Activated CD4-positive, alpha-beta T cell treated with anti-CD3 and anti-CD28 coated beads, Interleukin-10, Interleukin-2, amounts not matched to agents 100 ng/mL and 50 ng/mL, durations not matched to agents 16 hours and 8 hours (primary cell): ENCODE data around the gene SLC5A5.
A peak's percentile ranks its signal among the peaks of the same experiment; 100 is the strongest.

ENCODE experiments used
- DNase-seq: peaks from one replicate; pipeline ENCODE4 v3.0.0-alpha.2; 2020

SLC5A5 gene

DNA sequence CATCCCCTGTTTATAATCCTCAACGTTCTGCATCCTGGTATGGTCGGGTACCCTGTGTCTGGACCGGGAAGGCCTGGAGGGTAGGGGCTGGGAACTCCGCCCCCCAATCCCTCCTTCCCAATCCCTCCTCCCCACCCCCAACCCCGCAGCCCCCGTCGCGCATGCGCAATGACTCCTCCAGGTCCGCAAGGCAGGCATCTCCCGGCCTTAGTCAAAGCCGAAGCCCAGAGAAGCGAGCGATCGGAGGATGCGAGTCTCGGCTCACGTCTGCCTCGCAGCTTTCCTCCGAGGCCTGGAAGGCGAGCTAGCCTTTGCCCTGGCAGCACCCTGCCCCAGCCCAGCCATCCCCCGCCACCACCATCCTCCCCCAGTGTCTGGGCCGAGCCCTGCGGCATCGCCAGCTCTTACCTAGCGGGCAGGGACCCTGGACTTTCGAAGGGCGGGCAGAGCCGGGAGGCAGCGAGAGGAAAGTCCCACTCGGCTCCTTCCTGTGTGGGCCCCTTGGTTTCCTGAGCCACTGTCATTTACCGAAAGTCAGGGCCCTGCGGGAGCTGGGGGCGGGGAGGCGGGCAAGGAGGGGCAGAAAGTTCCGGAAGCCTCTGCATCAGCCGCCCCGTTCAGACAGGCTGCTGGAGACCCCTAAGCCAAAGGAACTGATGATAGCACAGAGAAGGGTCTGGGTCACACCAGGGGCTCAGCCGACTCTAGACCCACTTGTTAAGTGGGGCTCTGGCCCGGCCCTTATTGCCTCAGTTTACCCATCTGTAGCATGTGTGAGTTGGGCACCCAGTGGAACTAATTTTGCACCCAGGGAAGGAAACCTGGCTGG, 24.0 kb upstream of the SLC5A5 start, which contains the start of gene JAK3:
TSS of gene JAK3 (minus strand) at position 445 of the 829 bp plus-strand sequence. CDS start 3,565 bp downstream, outside the sequence.
- DNase-seq, result peak; percentile 95

GRCh38 chr19:17848595-17849292, 23.0 kb upstream of the SLC5A5 start:
- no peak for DNase-seq

- DNase-seq, result no peak
Measured at GRCh38 chr19:17854061-17854460, 17.7 kb upstream of the SLC5A5 start.

DNA sequence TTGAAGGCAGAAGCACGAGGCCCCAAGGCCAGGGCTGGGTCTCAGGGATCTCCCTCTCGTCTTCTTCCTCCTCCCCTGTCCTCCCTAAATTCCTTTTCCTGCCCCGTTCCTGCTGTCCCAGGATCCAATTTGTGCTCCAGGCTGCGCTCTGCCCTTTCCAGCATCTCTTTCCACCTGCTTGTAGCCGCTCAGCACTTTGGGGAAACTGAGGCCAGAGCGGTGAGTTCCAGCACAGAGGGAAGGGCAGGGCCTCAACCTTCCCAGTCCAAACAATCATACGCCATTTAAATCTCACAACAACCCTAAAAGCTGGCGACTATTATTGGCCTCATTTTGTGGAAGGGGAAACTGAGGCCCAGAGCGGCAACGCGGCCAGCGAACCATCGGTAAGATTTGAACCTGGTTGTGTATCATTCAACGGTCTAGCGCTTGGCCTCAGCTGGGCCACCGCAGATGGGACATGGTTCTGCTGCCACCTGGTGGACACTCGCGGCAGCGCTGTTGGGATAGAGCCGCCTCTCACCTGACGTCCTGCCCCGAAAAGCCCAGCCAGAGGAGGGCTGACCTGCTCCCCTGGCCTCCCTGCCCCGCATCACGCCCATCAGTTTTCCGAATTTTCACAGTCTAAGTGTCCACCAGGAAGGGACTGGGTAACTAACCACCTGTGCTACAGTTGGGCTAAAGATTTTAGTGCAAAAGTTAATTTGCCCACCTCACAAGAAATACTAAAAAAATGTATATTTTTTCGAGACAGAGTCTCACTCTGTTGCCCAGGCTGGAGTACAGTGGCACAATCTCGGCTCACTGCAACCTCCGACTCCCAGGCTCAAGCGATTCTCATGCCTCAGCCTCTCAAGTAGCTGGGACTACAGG, 16.2 kb upstream of the SLC5A5 start:
- DNase-seq, result peak; percentile 92

DNA sequence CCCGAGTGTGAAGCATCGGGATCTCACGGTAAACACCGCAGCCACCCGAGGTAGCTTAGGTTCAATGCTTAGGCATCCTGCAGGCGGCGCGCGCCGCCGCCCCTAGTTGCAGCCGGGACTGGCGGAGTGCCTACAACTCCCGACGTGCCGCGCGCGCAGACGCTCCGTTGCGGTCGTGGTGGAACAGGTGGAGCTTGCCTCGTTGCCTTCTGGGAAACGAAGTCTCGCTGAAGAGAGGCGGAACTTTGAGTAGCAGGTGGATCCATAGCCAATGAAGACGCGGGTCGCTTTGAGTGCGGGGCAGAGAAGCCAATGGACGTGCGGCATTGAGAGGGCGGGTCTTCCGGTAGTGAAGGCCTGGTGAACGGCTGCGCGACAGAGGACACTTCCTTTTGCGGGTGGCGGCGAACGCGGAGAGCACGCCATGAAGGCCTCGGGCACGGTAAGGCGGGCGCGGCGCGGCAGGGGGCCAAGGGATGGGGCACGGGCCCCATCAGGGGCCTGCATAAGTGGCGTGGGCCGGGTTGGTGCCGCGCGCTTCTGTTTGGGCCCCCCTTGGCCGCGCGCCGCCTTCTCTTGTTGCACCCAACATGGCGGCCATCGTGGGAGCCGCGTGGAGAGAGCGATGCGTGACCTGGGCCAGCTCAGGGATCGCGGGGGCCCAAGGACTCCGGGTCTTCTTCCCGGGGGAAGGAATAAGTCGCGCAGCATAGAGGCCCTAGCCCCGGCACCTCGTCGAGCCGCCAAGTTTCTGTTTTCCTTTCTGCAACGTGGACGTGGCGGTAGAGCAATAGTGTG, 12.0 kb upstream of the SLC5A5 start, which contains the start of gene RPL18A:
TSS of gene RPL18A (plus strand) at position 378 of the 798 bp plus-strand sequence. CDS start at position 425, 47 bp downstream.
- DNase-seq, result peak; percentile 100

- DNase-seq, result peak; percentile 18
Measured at GRCh38 chr19:17860331-17860992, 11.3 kb upstream of the SLC5A5 start.

DNA sequence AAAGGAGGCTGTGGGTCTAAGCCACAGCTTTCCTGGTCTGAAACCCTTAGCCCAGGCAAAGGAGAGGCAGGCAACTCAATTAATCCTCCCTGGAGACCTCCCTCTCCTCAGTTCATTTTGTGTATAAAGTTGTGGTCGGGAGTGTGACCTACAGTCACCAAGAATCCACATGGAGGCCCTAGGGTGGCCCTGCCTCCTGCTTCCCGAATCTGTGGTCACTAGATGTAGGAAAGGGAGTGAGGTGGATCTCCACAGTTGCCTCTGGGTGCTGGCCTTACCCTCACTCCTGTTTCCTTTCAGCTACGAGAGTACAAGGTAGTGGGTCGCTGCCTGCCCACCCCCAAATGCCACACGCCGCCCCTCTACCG, 10.8 kb upstream of the SLC5A5 start:
- DNase-seq, result no peak

- no peak for DNase-seq
Measured at GRCh38 chr19:17861542-17862402, 10.0 kb upstream of the SLC5A5 start.

DNA sequence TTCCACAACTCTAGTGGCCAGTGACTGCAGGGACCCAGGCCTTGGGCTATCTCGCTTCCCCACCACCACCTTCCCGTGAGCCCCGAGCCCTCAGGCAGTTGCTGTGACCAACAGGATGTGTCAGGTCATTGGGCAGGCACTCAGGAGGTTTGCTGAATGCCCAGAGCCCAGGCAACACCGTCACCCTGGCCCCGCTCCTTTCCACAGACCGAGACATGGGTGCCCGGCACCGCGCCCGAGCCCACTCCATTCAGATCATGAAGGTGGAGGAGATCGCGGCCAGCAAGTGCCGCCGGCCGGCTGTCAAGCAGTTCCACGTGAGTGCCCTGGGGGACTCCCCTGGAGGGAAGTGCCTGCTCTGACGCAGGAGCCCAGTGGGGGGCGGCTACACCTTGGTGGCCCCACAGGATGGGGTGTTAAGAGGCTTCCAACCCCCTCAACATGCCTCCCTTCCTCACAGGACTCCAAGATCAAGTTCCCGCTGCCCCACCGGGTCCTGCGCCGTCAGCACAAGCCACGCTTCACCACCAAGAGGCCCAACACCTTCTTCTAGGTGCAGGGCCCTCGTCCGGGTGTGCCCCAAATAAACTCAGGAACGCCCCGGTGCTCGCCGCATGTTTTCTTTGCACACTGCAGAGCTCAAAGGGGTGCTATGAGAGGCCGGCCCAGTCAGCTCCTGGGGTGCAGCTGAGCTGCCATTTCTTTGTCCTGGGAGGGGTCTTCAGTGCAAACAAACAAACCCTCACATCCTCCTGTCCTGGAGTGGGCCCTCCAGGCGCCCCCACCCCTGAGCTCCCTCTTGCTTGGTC, 8.8 kb upstream of the SLC5A5 start:
- no peak for DNase-seq

DNA sequence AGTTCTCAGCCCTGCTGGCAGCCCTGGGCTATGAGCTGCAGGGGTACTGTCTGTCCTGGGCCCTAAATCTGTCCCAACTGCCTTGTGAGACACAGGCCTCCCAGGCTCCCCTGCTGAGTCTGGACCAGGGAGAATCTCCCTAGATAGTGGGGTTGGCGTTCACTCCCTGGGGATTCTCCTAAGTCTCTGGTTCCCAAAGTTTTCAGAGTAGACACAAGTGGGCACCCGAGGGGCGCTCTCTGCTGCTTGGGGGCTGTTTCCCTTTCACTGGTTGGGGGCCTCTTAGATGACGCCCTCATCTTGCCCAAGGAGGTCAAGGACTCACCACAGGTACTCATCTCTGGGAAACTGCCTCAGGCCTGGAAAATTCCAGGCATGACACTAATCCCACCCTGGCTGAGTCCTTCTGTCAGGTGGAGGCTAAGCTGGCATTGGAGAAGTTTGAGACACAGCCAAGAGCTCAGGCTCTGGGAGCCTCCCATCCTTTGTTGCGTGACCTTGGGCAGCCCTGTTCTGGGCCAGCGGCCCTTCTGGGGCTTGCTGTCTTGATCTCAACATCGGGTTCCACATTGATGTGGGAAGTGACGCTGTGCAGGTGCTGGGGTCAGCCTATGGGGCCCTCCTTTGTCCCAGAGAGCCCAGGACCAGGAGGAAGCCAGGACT, 8.1 kb upstream of the SLC5A5 start:
- no peak for DNase-seq

- DNase-seq, result peak; percentile 51
Measured at GRCh38 chr19:17865364-17866311, 6.1 kb upstream of the SLC5A5 start.

DNA sequence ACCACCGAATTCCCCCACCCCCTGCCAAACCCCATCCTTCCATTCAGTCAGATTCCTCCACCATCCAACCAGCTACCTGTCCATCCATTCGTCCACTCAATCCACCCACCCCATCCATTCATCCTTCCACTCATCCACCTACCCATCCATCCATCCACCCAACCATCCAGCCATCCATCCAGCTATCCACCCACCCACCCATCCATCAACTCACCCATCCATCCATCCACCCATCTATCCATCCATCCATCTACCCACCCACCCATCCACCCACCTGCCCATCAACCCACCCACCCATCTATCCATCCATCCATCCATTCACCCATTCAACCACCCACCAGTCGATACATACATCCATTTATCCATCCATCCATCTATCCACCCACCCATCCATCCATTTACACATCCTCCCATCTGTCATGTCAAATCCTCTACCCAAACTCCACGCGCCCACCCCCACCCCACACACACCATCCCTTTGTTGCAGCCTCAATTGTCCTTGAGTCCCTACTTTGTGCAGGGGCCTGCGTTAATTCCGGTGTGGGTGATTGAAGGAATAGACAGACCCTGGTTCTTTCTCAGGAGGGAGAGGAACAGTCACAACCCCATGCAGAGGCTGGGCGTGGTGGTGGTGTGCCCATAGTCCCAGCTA, 5.3 kb upstream of the SLC5A5 start:
- no peak for DNase-seq

DNA sequence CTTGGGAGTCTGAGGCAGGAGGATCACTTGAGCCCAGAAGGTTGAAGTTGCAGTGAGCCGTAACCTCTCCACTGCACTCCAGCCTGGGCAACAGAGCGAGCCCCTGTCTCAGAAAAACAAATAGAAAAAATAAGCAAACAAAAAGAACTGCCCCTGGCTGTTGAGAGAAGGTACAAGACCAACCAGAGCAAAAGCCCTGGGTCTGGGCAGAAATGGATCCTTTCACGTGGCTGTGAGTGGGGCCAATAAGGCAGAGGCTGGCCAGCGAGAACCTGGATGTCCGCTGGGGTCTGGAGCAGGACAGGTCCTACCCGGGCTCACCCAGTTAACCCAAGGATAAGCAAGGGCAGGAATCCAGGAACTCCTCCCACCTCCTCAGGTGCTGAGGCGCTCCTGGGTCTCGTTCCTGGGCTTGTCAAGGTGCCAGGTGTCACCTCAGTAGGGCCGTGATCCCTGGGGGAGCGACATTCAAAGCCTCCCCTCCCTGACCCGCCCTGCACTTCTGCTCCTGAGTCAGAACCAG, 4.7 kb upstream of the SLC5A5 start:
- DNase-seq, result no peak

DNA sequence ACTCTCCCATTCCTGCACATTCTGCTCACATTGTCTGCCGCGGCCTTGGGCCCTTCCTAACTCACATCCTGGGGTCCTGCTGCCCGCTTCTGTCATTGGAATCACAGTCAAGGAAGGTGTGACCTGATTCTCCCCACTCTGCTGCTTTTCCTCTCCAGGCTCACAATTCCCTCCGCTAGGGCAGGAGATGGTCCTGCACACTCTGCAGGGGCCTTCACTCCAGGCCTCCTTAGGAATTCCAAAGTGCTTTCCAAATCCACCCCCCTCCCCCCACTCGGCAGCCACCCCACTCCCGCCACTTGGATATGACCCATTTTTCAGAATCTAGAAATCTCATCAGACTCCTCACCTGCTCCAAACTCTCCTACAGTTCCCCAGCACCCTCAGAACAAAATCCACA, 3.1 kb upstream of the SLC5A5 start:
- DNase-seq, result no peak

DNA sequence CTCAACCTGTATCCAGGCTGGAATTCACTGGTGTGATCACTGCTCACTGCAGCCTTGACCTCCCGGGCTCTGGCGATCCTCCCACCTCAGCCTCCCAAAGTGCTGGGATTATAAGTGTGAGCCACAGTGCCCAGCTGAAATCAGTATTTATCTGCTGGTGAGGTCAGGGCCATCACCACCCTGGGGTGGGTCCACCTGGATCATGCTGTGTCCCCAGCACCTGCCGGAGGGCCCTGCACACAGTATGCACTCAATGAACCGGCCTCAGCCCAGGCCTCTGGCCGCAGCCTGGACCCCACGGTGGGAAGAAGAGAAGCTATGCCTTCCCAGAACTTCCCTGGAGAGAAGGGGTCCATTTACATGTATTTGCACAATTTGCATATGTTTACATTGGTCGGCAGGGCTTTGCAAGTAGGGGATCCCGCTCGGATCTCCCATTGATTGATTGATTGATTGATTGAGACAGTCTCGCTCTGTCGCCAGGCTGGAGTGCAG, 2.6 kb upstream of the SLC5A5 start:
- no peak for DNase-seq

DNA sequence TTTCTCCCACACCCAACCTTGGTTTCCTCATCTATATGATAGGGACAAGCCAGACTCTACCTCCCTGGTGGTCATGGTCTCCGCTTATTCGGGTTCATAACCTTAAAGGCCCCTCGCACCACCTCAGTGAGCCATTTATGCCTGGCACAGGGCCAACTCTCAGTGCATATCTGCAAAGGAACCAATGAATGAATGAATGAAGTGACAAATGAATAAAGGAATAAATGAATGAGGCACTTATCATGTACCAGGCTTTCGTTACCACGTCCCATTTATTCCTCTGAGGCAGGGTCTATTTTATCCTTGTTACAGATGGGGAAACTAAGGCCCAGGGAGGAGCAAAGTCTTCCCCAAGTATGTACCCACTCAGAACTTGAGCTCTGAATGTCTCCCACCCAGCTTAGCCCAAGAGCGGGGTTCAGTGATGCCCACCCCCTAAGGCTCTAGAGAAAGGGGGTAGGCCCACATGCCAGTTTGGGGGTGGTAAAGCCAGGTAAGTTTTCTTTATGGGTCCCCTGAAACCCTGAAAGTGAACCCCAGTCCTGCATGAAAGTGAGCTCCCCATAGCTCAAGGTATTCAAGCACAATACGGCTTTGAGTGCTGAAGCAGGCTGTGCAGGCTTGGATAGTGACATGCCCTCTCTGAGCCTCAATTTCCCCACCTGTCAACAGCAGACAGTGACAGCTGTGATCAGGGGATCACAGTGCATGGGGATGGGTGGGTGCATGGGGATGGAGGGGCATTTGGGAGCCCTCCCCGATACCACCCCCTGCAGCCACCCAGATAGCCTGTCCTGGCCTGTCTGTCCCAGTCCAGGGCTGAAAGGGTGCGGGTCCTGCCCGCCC, 490 bp upstream of the SLC5A5 start:
- no peak for DNase-seq
